DOHH2 (cell line): ENCODE results near the gene GARIN1A.
"Not testable (repeated sequence)": the region's sequence is repeated elsewhere in the genome, so short reads cannot be mapped to it uniquely, and the experiment has no call there.

Experiments used
- H3F3A ChIP-seq: fragments of 200-600 bp; sonication (generic), shearing (Covaris generic); 2 replicates; pipeline ENCODE4 v1.6.0; 2016; ENCODE audit warnings: antibody characterized with exemption, mild to moderate bottlenecking; ENCODE audit not compliant: control insufficient read depth, insufficient read depth
- H3K27ac ChIP-seq: fragments of 200-600 bp; sonication (generic); 2 replicates; pipeline ENCODE4 v1.5.1; 2014; ENCODE audit warnings: low read depth, mild to moderate bottlenecking, low read length, moderate library complexity
- H3K27me3 ChIP-seq: fragments of 200-600 bp; sonication (generic); 2 replicates; pipeline ENCODE4 v1.6.1; 2014; ENCODE audit warnings: mild to moderate bottlenecking, low read length, mixed read lengths; ENCODE audit not compliant: control insufficient read depth
- H3K36me3 ChIP-seq: fragments of 200-600 bp; sonication (generic); 2 replicates; pipeline ENCODE4 v1.6.1; 2014; ENCODE audit warnings: mild to moderate bottlenecking, low read length, moderate library complexity, mixed read lengths; ENCODE audit not compliant: control insufficient read depth
- H3K4me1 ChIP-seq: fragments of 200-600 bp; sonication (generic); 2 replicates; pipeline ENCODE4 v1.6.1; 2014; ENCODE audit warnings: mild to moderate bottlenecking, low read length, mixed read lengths; ENCODE audit not compliant: control insufficient read depth
- H3K4me2 ChIP-seq: fragments of 200-600 bp; sonication (generic); 2 replicates; pipeline ENCODE4 v1.6.0; 2014; ENCODE audit warnings: mild to moderate bottlenecking, low read length, moderate library complexity
- H3K4me3 ChIP-seq: fragments of 200-600 bp; sonication (generic); 2 replicates; pipeline ENCODE4 v1.5.1; 2014; ENCODE audit warnings: mild to moderate bottlenecking, low read length, mixed read lengths
- H3K79me2 ChIP-seq: fragments of 200-600 bp; sonication (generic); 2 replicates; pipeline ENCODE4 v1.6.1; 2014; ENCODE audit warnings: mild to moderate bottlenecking, low read length, mixed read lengths; ENCODE audit not compliant: control insufficient read depth
- H3K9me2 ChIP-seq: fragments of 200-600 bp; sonication (generic); replicated peaks from 2 replicates; pipeline ENCODE4 v1.6.1; 2014; ENCODE audit warnings: mild to moderate bottlenecking, low read length, mixed read lengths; ENCODE audit not compliant: control insufficient read depth
- H3K9me3 ChIP-seq: fragments of 200-600 bp; sonication (generic); 2 replicates; pipeline ENCODE4 v1.6.1; 2014; ENCODE audit warnings: antibody characterized with exemption, low read length, mixed read lengths; ENCODE audit not compliant: control insufficient read depth, insufficient read depth
- H4K20me1 ChIP-seq: fragments of 200-600 bp; sonication (generic); 2 replicates; pipeline ENCODE4 v1.6.0; 2014; ENCODE audit warnings: low read depth, mild to moderate bottlenecking, antibody characterized with exemption, low read length, moderate library complexity; ENCODE audit not compliant: control insufficient read depth, insufficient read depth
- CTCF ChIP-seq: fragments of 200-600 bp; sonication (generic); IDR thresholded peaks from one replicate; pipeline ENCODE4 v1.5.1; 2014; ENCODE audit warnings: antibody characterized with exemption, mild to moderate bottlenecking, low read depth, low read length; ENCODE audit not compliant: poor library complexity, severe bottlenecking
- EZH2phosphoT487 ChIP-seq: fragments of 200-600 bp; sonication (generic); IDR thresholded peaks from 2 replicates; pipeline ENCODE4 v1.6.1; 2017; ENCODE audit warnings: borderline replicate concordance, mild to moderate bottlenecking, antibody characterized with exemption, low read length, moderate library complexity, mixed read lengths

The GARIN1A gene

DNA sequence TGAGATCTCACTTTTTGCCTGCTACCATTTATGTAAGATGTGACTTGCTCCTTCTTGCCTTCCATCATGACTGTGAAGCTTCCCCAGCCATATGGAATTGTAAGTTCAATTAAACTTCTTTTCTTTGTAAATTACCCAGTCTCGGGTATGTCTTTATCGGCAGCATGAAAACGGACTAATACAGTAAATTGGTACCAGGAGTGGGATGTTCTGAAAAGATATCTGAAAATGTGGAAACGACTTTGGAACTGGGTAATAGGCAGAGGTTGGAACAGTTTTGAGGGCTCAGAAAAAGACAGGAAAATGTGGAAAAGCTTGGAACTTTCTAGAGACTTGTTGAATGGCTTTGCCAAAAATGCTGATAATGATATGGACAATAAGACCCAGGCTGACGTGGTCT, 10.6 kb upstream of the GARIN1A start:
- no peak overlapping the region for H3K4me2 ChIP-seq
- no peaks in the 10 kb centered on the region for H3K79me2 ChIP-seq
- no peak for TF ChIP-seq EZH2phosphoT487
- TF ChIP-seq CTCF, result no peak
- no peak overlapping the region for H3K27ac ChIP-seq
- no peak overlapping the region for H3K4me3 ChIP-seq
- H3K36me3 ChIP-seq, result no peaks in the 10 kb centered on the region
- no peaks in the 10 kb centered on the region for H3K9me2 ChIP-seq
- no peaks in the 10 kb centered on the region for H4K20me1 ChIP-seq
- peaks cover 5% of the 10 kb centered on the region; the same call in 1 of the 2 replicates for H3K9me3 ChIP-seq
- H3K4me1 ChIP-seq, result no peaks in the 10 kb centered on the region
- no peaks in the 10 kb centered on the region for H3K27me3 ChIP-seq
- H3F3A ChIP-seq, result peaks cover 19% of the 10 kb centered on the region; the same call in 1 of the 2 replicates

GRCh38 chr7:128662091-128662490, 10.0 kb upstream of the GARIN1A start:
- no peaks in the 10 kb centered on the region for H3K79me2 ChIP-seq
- peaks cover 5% of the 10 kb centered on the region; the same call in 1 of the 2 replicates for H3K9me3 ChIP-seq
- H3K9me2 ChIP-seq, result no peaks in the 10 kb centered on the region
- no peak overlapping the region for H3K4me2 ChIP-seq
- TF ChIP-seq CTCF (no peak), EZH2phosphoT487 (no peak)
- peaks cover 21% of the 10 kb centered on the region; the same call in 1 of the 2 replicates for H3F3A ChIP-seq
- no peaks in the 10 kb centered on the region for H3K4me1 ChIP-seq
- H3K27me3 ChIP-seq, result no peaks in the 10 kb centered on the region
- H3K27ac ChIP-seq, result no peak overlapping the region
- H3K4me3 ChIP-seq, result no peak overlapping the region
- no peaks in the 10 kb centered on the region for H3K36me3 ChIP-seq
- H4K20me1 ChIP-seq, result no peaks in the 10 kb centered on the region

DNA sequence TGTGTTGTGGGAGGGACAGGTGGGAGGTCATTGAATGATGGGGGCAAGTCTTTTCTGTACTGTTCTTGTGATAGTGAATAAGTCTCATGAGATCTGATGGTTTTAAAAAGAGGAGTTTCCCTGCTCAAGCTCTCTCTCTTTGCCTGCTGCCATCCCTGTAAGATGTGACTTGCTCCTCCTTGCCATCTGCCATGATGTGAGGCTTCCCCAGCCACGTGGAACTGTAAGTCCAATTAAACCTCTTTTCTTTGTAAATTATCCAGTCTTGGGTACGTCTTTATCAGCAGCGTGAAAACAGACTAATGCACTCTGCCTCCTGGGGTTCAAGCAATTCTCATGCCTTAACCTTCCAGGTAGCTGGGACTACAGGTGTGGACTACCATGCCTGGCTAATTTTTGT, 8.9 kb upstream of the GARIN1A start:
- H3K4me1 ChIP-seq, result not testable (repeated sequence)

GRCh38 chr7:128665057-128665456, 7.0 kb upstream of the GARIN1A start:
- Histone ChIP-seq H3K79me2 (no peaks in the 10 kb centered on the region), H3K27me3 (no peaks in the 10 kb centered on the region), H3K27ac (no peak overlapping the region), H4K20me1 (no peaks in the 10 kb centered on the region), H3F3A (peaks cover 24% of the 10 kb centered on the region; the same call in 1 of the 2 replicates), H3K36me3 (no peaks in the 10 kb centered on the region), H3K9me2 (no peaks in the 10 kb centered on the region), H3K4me3 (no peak overlapping the region), H3K4me2 (no peak overlapping the region), H3K4me1 (no peaks in the 10 kb centered on the region), H3K9me3 (peaks cover 2% of the 10 kb centered on the region; the same call in 1 of the 2 replicates)
- TF ChIP-seq CTCF (no peak), EZH2phosphoT487 (no peak)

More for the DNA sequence above, 8.9 kb upstream of the GARIN1A start:
- H3F3A ChIP-seq, result peaks cover 24% of the 10 kb centered on the region; the same call in 1 of the 2 replicates
- not testable (repeated sequence) for H3K4me2 ChIP-seq, H3K9me3 ChIP-seq, H3K36me3 ChIP-seq, H3K79me2 ChIP-seq, H3K27me3 ChIP-seq, H3K9me2 ChIP-seq, H4K20me1 ChIP-seq, H3K27ac ChIP-seq, H3K4me3 ChIP-seq
